Colonic mucosa (tissue), 4 donors: ENCODE results near the gene KCTD17. TPM values are rescaled to one million over a fixed set of nuclear protein-coding genes. Genes with fewer than 3 reads are reported as not detected.

Source experiments
- DNase-seq: peaks from one replicate; pipeline ENCODE4 v3.0.0-alpha.2; 2020
- H3K27ac ChIP-seq: fragments of 200-600 bp; one replicate; pipeline ENCODE4 v1.8.0; 2021
- H3K27me3 ChIP-seq: fragments of 200-600 bp; one replicate; pipeline ENCODE4 v1.8.0; 2021
- H3K36me3 ChIP-seq: fragments of 200-600 bp; one replicate; pipeline ENCODE4 v1.8.0; 2021
- H3K4me1 ChIP-seq: fragments of 200-600 bp; one replicate; pipeline ENCODE4 v1.8.0; 2021; ENCODE audit warnings: mild to moderate bottlenecking
- H3K4me3 ChIP-seq: fragments of 200-600 bp; one replicate; pipeline ENCODE4 v1.8.0; 2021
- H3K9ac ChIP-seq, 2 donors: one replicate each; pipeline ENCODE4 v1.7.0; 2013; ENCODE audit warnings: control low read depth in 2 of 2, low read depth in 2 of 2, low read length in 2 of 2
- H3K9me3 ChIP-seq: fragments of 200-600 bp; one replicate; pipeline ENCODE4 v1.8.0; 2021
- intact Hi-C: fragments of 100-400 bp; cut with DNase I; formaldehyde crosslinking; loops from one replicate; pipeline ENCODE4 v1.14.1; 2022
- total RNA-seq, 2 donors: library from RNA; stranded (reverse); fragmentation: NEBNext Ultra II Directional in 1 of 2; extraction: Animal tissue kit (Norgen Biotek cat#: 25700) in 1 of 2; gene quantifications; one replicate each; pipeline ENCODE4 v1.2.1, GENCODE V29; 2021
- TF ChIP-seq, protein P1 (sequence below): fragments of 200-600 bp; IDR thresholded peaks from one replicate; pipeline ENCODE4 v1.8.0; 2022; ENCODE audit warnings: antibody characterized with exemption, mild to moderate bottlenecking
- donor health status: healthy.
- donor health status: DM: no; HTN: no; CAD: no.
- donor health status: DM: no; HTN: no; CAD: no.

Gene KCTD17
- total RNA-seq, 2 donors from 2014 or later = 25.4 to 39.9 TPM

DNA sequence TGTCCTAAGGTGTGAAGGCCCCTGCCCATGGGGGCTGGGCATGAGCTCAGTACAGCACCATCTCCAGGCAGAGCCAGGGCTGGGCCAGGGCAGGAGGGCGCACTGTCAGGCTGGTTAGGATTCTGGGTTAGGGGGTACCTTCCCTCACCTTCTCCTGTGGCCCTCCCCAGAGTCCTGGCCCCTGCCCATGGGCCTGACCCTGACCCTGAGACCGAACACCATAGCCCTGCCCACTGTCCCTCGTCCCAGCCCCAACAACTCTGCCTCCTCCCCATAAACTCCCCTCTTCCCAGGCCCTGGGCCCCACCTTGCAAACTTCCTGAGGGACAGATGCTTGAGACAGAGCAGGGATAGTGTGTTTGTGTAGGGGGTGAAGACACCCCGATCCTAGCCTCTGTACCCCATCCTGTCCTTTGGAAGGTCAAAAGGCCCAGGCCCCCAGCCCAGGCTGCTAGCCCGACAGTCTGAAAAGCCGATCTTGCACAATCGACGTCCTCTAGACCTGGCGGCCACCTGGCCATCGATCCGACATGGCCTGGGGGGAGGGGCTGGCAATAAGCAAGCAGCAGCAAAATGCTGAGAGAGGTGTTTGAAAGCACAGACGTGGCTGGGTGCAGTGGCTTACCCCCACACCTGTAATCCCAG lies 60.7 kb downstream of the KCTD17 start:
- no peak overlapping the region for H3K27ac ChIP-seq
- no peak for DNase-seq
- intact Hi-C loops = no loop called here
- no peaks in the 10 kb centered on the region for H3K27me3 ChIP-seq
- TF ChIP-seq, protein P1, sequence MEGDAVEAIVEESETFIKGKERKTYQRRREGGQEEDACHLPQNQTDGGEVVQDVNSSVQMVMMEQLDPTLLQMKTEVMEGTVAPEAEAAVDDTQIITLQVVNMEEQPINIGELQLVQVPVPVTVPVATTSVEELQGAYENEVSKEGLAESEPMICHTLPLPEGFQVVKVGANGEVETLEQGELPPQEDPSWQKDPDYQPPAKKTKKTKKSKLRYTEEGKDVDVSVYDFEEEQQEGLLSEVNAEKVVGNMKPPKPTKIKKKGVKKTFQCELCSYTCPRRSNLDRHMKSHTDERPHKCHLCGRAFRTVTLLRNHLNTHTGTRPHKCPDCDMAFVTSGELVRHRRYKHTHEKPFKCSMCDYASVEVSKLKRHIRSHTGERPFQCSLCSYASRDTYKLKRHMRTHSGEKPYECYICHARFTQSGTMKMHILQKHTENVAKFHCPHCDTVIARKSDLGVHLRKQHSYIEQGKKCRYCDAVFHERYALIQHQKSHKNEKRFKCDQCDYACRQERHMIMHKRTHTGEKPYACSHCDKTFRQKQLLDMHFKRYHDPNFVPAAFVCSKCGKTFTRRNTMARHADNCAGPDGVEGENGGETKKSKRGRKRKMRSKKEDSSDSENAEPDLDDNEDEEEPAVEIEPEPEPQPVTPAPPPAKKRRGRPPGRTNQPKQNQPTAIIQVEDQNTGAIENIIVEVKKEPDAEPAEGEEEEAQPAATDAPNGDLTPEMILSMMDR = no peak
- no peaks in the 10 kb centered on the region for H3K9me3 ChIP-seq
- no peak overlapping the region for H3K4me3 ChIP-seq
- H3K9ac ChIP-seq = no peak overlapping the region
- H3K36me3 ChIP-seq = no peaks in the 10 kb centered on the region
- no peaks in the 10 kb centered on the region for H3K4me1 ChIP-seq

Other genes with a start within 250 kb of the KCTD17 start
- gene PVALB, start 234.7 kb upstream of the KCTD17 start, total RNA-seq = not detected
- 1 to 10 TPM; 4.4 to 8.5 TPM for gene NCF4, start 190.7 kb upstream of the KCTD17 start, total RNA-seq
- gene CSF2RB, start 138.1 kb upstream of the KCTD17 start, total RNA-seq = 1 to 10 TPM; 2.1 to 5.2 TPM
- 100 to 1,000 TPM; 410 to 474 TPM for gene TST, start 32.3 kb upstream of the KCTD17 start, total RNA-seq
- 100 to 1,000 TPM; 217 to 259 TPM for gene MPST, start 32.0 kb upstream of the KCTD17 start, total RNA-seq
- 1 to 10 TPM in 1 of 2 donors, under 1 TPM in 1; 0.10 to 1.5 TPM for gene TMPRSS6, start 58.0 kb downstream of the KCTD17 start, total RNA-seq
- 1 to 10 TPM; 2.0 to 2.7 TPM for gene IL2RB, start 98.2 kb downstream of the KCTD17 start, total RNA-seq
- 10 to 100 TPM in 1 of 2 donors, 1 to 10 TPM in 1; 9.3 to 16.7 TPM for gene C1QTNF6, start 136.5 kb downstream of the KCTD17 start, total RNA-seq
- gene SSTR3, start 160.7 kb downstream of the KCTD17 start, total RNA-seq = under 1 TPM in 1 of 2 donors, not detected in 1; 0.12 TPM
- gene RAC2, start 192.5 kb downstream of the KCTD17 start, total RNA-seq = 10 to 100 TPM; 27.4 to 27.6 TPM
- 1 to 10 TPM; 3.0 to 7.4 TPM for gene CYTH4, start 230.8 kb downstream of the KCTD17 start, total RNA-seq